Skeletal muscle satellite cell (primary cell): ENCODE results near the gene ZNF669.

Source experiments
- H3K27me3 ChIP-seq: 2 replicates; pipeline ENCODE4 v1.7.0; 2013; ENCODE audit warnings: low read length; ENCODE audit not compliant: control insufficient read depth, insufficient read depth
- H3K36me3 ChIP-seq: 2 replicates; pipeline ENCODE4 v1.7.0; 2013; ENCODE audit warnings: mild to moderate bottlenecking, control low read depth, low read length; ENCODE audit not compliant: insufficient read depth
- H3K4me1 ChIP-seq: 2 replicates; pipeline ENCODE4 v1.7.0; 2013; ENCODE audit warnings: low read length; ENCODE audit not compliant: control insufficient read depth, insufficient read depth
- H3K4me2 ChIP-seq: 2 replicates; pipeline ENCODE4 v1.7.0; 2013; ENCODE audit warnings: mild to moderate bottlenecking, low read length
- H3K4me3 ChIP-seq: 2 replicates; pipeline ENCODE4 v1.7.0; 2013; ENCODE audit warnings: low read length
- H3K9ac ChIP-seq: 2 replicates; pipeline ENCODE4 v1.7.0; 2013; ENCODE audit warnings: mild to moderate bottlenecking, low read depth, low read length, moderate library complexity
- H3K9me3 ChIP-seq: replicated peaks from 2 replicates; pipeline ENCODE4 v1.7.0; 2013; ENCODE audit warnings: mild to moderate bottlenecking, control low read depth, low read length

The ZNF669 gene

GRCh38 chr1:247056071-247056470 lies 48.1 kb downstream of the ZNF669 start:
- Histone ChIP-seq H3K9ac (no peak overlapping the region), H3K4me2 (no peak overlapping the region), H3K9me3 (peaks cover 15% of the 10 kb centered on the region), H3K36me3 (no peaks in the 10 kb centered on the region), H3K27me3 (no peaks in the 10 kb centered on the region), H3K4me1 (peaks cover 4% of the 10 kb centered on the region), H3K4me3 (no peak overlapping the region)

GRCh38 chr1:247054992-247055415 lies 49.2 kb downstream of the ZNF669 start:
- Histone ChIP-seq H3K36me3 (no peaks in the 10 kb centered on the region), H3K9me3 (peaks cover 15% of the 10 kb centered on the region)

More at GRCh38 chr1:247054992-247055415, 49.2 kb downstream of the ZNF669 start:
- H3K9ac ChIP-seq: no peak overlapping the region
- no peak overlapping the region for H3K4me2 ChIP-seq
- H3K27me3 ChIP-seq: no peaks in the 10 kb centered on the region
- H3K4me3 ChIP-seq: no peak overlapping the region
- peaks cover 4% of the 10 kb centered on the region for H3K4me1 ChIP-seq
